ENCODE results near the gene ZKSCAN3. TPM values are rescaled to one million over a fixed set of nuclear protein-coding genes. Genes with fewer than 3 reads are reported as not detected.
"Not testable (repeated sequence)": the region's sequence is repeated elsewhere in the genome, so short reads cannot be mapped to it uniquely, and the experiment has no call there.

ZKSCAN3 gene
- polyA plus RNA-seq (2013, experiment 1 of 4) = 8.4 TPM
- 8.9 TPM for polyA plus RNA-seq (2013, experiment 2 of 4)
- 6.2 TPM for polyA plus RNA-seq (2013, experiment 3 of 4)
- polyA plus RNA-seq (2013, experiment 4 of 4) = 7.1 TPM

DNA sequence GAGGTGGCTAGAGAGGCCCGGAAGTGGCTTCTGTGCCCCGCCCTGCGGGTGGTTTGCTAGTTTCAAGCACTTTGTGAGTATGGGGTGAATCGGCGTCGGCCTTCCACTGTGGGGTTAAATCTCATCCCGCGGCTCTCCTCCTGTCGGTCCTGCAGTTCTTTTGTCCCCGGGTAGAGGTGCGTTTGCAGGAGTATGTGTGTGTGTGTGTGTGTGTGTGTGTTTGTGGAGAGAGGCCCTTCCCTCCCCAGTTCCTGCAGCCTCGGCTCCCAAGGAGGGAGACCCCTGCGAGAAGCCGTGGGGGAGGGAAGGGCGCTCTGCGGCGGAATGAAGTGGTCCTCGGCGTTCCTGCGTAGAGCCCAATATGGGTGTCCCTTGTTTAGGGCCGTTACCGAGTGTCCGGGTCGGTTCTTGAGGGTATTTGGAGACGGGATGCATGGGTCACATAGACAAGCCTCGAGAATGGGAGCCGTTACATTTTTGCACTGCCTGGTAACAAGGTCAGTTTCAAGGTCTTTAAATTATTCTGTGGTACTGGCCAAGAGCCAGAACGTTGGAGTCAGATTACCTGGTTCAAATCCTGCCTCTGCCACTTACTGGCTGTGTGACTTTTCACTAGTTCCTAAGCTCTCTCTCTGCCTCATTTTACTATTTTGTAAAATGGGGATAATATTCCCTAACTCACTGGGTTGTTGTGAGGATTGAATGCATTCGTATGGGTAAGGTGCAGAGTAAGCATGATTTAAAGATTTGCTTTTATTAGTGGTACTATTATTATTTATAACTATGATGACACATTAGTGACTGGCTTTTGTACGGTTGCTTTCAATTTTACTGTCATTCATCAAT lies at the start of gene ZKSCAN3:
Gene ZKSCAN3, plus strand, starts transcription at position 56 of the 846 bp plus-strand sequence. CDS start 9,640 bp downstream, outside the sequence.
- no peaks in the 10 kb centered on the region for H3K9me3 ChIP-seq (ENCODE audit: control insufficient read depth, low read length)
- peak within 1 kb of the TSS; percentile 76 for H3K4me3 ChIP-seq (ENCODE audit: insufficient read depth, low read depth, low read length)
- WGBS, 2 experiments = 1 to 3% methylated on average over 28 to 29 of the region's 30 CpGs
- H3K36me3 ChIP-seq (ENCODE audit: control insufficient read depth, insufficient read depth, low read length) = no peaks in the 10 kb centered on the region
- peak within 1 kb of the TSS; percentile 48 for H3K27ac ChIP-seq (ENCODE audit: insufficient read depth, low read depth, low read length, poor library complexity, severe bottlenecking)
- peaks cover 4% of the 10 kb centered on the region for H3K4me1 ChIP-seq (ENCODE audit: control insufficient read depth, insufficient read depth, low read length)
- peaks cover 15% of the 10 kb centered on the region for H3K27me3 ChIP-seq (ENCODE audit: control insufficient read depth, insufficient read depth, low read length, poor library complexity, severe bottlenecking)

DNA sequence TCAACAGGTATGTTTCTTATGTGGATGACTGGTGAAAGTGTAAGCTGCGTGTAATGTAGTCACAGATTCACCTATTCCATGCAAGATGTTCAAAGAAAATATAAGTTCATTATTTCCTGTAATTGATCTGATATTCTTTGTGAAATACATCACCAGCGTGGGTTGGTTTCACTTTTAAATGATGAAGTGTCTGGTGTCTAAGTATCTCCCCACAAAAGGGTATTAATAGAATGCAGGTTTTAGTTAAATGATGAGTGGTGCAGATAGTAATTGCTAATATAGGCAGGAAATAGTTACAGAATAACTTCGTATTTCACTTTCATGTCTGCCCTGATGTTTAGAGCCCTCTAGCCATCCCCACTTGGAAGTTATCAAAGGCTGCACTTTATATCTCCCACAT lies 46.2 kb upstream of the ZKSCAN3 start:
- Histone ChIP-seq H3K9me3 (ENCODE audit: control insufficient read depth, low read length) (no peaks in the 10 kb centered on the region), H3K36me3 (ENCODE audit: control insufficient read depth, insufficient read depth, low read length) (peaks cover 9% of the 10 kb centered on the region), H3K4me3 (ENCODE audit: insufficient read depth, low read depth, low read length) (no peak overlapping the region), H3K27me3 (ENCODE audit: control insufficient read depth, insufficient read depth, low read length, poor library complexity, severe bottlenecking) (no peaks in the 10 kb centered on the region), H3K27ac (ENCODE audit: insufficient read depth, low read depth, low read length, poor library complexity, severe bottlenecking) (no peak overlapping the region), H3K4me1 (ENCODE audit: control insufficient read depth, insufficient read depth, low read length) (no peaks in the 10 kb centered on the region)
- WGBS, 2 experiments = 98 to 100% methylated on average over 2 to 3 of the region's 3 CpGs

DNA sequence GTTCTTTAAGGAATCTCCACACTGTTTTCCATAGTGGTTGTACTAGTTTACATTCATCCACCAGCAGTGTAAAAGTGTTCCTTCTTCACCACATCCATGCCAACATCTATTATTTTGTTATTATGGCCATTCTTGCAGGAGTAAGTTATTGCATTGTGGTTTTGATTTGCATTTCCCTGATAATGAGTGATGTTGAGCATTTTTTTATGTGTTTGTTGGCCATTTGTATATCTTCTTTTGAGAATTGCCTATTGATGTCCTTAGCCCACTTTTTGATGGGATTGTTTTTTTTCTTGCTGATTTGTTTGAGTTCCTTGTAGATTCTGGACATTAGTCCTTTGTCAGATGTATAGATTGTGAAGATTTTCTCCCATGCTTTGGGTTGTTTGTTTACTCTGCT lies 43.4 kb upstream of the ZKSCAN3 start:
- not testable (repeated sequence) for H3K4me1 ChIP-seq (ENCODE audit: control insufficient read depth, insufficient read depth, low read length); H3K9me3 ChIP-seq (ENCODE audit: control insufficient read depth, low read length); H3K36me3 ChIP-seq (ENCODE audit: control insufficient read depth, insufficient read depth, low read length); H3K27ac ChIP-seq (ENCODE audit: insufficient read depth, low read depth, low read length, poor library complexity, severe bottlenecking); H3K4me3 ChIP-seq (ENCODE audit: insufficient read depth, low read depth, low read length); H3K27me3 ChIP-seq (ENCODE audit: control insufficient read depth, insufficient read depth, low read length, poor library complexity, severe bottlenecking)

DNA sequence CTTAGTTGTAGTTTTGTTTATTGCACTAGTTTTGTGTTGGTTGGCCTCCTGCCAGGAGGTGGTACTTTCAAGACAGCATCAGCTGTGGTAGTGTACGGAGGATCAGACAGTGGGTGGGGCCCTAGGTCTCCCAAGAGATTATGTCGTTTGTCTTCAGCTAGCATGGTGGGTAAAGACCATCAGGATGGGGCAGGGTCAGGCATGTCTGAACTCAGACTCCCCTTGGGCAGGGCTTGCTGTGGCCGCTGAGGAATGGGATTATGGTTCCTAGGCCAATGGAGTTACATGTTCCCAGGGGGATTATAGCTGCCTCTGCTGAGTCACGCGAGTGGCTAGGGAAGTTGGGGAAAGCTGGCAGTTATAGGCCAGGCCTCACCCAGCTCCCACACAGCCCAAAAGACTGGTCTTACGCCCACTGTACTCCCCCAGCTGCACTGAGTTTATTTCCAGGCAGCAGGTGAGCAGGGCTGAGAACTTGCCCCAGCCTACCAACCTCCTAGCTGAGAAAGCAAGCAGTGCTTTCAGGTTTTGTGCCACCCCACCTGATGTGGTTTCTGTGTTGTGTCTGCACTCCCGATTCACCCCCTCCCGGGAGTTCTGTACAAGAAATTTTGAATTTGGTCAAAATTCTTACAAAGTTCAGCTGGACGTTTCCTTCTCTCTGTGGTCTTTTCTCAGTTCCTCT lies 38.5 kb upstream of the ZKSCAN3 start:
- Histone ChIP-seq H3K27ac (ENCODE audit: insufficient read depth, low read depth, low read length, poor library complexity, severe bottlenecking) (no peak overlapping the region), H3K36me3 (ENCODE audit: control insufficient read depth, insufficient read depth, low read length) (no peaks in the 10 kb centered on the region), H3K27me3 (ENCODE audit: control insufficient read depth, insufficient read depth, low read length, poor library complexity, severe bottlenecking) (no peaks in the 10 kb centered on the region), H3K4me1 (ENCODE audit: control insufficient read depth, insufficient read depth, low read length) (no peaks in the 10 kb centered on the region), H3K9me3 (ENCODE audit: control insufficient read depth, low read length) (no peaks in the 10 kb centered on the region), H3K4me3 (ENCODE audit: insufficient read depth, low read depth, low read length) (no peak overlapping the region)
- 82 to 84% methylated on average over 9 of the region's 9 CpGs for WGBS, 2 experiments

DNA sequence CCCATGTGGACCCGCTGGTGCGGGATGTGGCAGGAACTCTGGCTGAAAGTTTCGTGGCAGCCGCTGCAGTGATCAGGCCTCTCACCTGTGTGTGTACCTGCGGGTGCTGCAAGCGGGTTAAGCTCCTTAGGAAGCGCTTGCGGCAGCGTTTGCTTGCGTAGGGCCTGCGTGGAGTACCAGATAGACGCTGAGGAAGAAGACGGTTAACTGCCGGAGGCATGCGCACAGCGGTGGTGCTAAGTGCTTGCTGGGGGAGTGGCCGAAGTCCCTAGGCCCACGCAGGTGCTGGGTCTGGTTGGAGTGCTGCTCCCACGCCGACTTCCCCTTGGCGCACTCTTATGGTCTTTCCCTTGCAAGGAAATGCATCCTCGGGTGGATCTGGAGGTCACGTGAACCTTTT lies 36.8 kb upstream of the ZKSCAN3 start:
- H3K9me3 ChIP-seq (ENCODE audit: control insufficient read depth, low read length) = no peaks in the 10 kb centered on the region
- no peaks in the 10 kb centered on the region for H3K4me1 ChIP-seq (ENCODE audit: control insufficient read depth, insufficient read depth, low read length)
- no peaks in the 10 kb centered on the region for H3K36me3 ChIP-seq (ENCODE audit: control insufficient read depth, insufficient read depth, low read length)
- H3K27ac ChIP-seq (ENCODE audit: insufficient read depth, low read depth, low read length, poor library complexity, severe bottlenecking) = no peak overlapping the region
- 95% methylated on average over 23 of the region's 23 CpGs for WGBS, 2 experiments
- H3K27me3 ChIP-seq (ENCODE audit: control insufficient read depth, insufficient read depth, low read length, poor library complexity, severe bottlenecking) = no peaks in the 10 kb centered on the region
- no peak overlapping the region for H3K4me3 ChIP-seq (ENCODE audit: insufficient read depth, low read depth, low read length)

DNA sequence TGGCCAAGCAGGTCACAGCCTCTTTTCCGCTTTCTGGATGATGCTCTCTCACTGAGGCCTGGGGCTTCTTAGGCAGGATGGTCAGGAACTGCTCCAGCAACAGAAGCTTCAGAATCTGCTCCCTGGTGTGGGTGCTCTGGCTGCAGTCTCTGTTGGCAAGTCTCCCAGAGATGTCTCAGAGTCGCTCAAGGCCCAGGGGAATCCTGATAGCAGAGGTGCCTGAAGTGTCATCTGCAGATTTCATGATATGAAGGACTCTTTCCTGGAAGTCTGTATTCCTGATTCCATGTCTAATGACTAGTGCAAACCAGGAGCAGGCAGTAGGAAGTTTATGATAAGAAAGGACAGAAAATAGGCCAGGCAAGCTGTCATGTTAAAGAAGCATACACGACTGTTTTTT lies 34.1 kb upstream of the ZKSCAN3 start:
- Histone ChIP-seq H3K9me3 (ENCODE audit: control insufficient read depth, low read length) (no peaks in the 10 kb centered on the region), H3K27ac (ENCODE audit: insufficient read depth, low read depth, low read length, poor library complexity, severe bottlenecking) (no peak overlapping the region), H3K36me3 (ENCODE audit: control insufficient read depth, insufficient read depth, low read length) (no peaks in the 10 kb centered on the region), H3K4me1 (ENCODE audit: control insufficient read depth, insufficient read depth, low read length) (no peaks in the 10 kb centered on the region), H3K27me3 (ENCODE audit: control insufficient read depth, insufficient read depth, low read length, poor library complexity, severe bottlenecking) (no peaks in the 10 kb centered on the region), H3K4me3 (ENCODE audit: insufficient read depth, low read depth, low read length) (no peak overlapping the region)
- 91% methylated on average over 3 of the region's 3 CpGs for WGBS, 2 experiments

DNA sequence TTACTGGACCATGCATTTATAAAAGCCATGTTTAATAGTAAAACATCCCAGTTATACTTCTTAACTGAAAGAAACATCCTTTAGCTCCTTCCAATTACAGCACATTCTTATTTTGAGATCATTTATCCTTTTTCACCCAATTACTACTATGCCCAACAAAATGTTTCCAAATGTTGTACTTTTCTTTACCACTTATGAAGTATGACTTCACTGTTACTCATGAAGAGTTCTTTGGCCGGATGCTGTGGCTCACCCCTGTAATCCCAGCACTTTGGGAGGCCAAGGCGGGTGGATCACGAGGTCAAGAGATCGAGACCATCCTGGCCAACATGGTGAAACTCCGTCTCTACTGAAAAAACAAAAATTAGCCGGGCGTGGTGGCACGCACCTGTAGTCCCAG lies 31.9 kb upstream of the ZKSCAN3 start:
- H3K27ac ChIP-seq (ENCODE audit: insufficient read depth, low read depth, low read length, poor library complexity, severe bottlenecking); H3K27me3 ChIP-seq (ENCODE audit: control insufficient read depth, insufficient read depth, low read length, poor library complexity, severe bottlenecking); H3K9me3 ChIP-seq (ENCODE audit: control insufficient read depth, low read length); H3K4me1 ChIP-seq (ENCODE audit: control insufficient read depth, insufficient read depth, low read length); H3K4me3 ChIP-seq (ENCODE audit: insufficient read depth, low read depth, low read length); H3K36me3 ChIP-seq (ENCODE audit: control insufficient read depth, insufficient read depth, low read length): not testable (repeated sequence)
- 92 to 96% methylated on average over 8 of the region's 8 CpGs for WGBS, 2 experiments

DNA sequence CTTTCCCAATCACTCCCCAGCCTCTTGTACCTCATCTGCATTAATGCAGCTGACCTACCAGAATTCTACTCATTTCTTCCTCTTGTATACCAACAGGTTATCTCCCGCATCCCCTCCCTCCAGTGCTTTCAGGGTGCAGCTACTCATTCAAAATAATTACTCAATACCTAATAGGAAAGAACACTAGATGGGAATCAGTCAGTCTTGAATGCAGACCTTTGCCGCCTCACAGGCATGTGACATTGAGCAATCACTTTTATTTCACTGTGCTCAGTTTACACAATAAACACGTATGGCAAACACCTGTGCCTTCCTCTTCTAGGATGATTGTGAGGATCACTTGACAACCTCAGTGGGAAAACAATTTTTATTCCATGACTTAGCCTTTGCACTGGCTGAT lies 27.1 kb upstream of the ZKSCAN3 start:
- H3K4me1 ChIP-seq (ENCODE audit: control insufficient read depth, insufficient read depth, low read length) = no peaks in the 10 kb centered on the region
- no peaks in the 10 kb centered on the region for H3K27me3 ChIP-seq (ENCODE audit: control insufficient read depth, insufficient read depth, low read length, poor library complexity, severe bottlenecking)
- WGBS, 2 experiments = 90 to 92% methylated on average over 3 of the region's 3 CpGs
- peaks cover 13% of the 10 kb centered on the region for H3K9me3 ChIP-seq (ENCODE audit: control insufficient read depth, low read length)
- H3K4me3 ChIP-seq (ENCODE audit: insufficient read depth, low read depth, low read length) = no peak overlapping the region
- no peak overlapping the region for H3K27ac ChIP-seq (ENCODE audit: insufficient read depth, low read depth, low read length, poor library complexity, severe bottlenecking)
- H3K36me3 ChIP-seq (ENCODE audit: control insufficient read depth, insufficient read depth, low read length) = peaks cover 27% of the 10 kb centered on the region

DNA sequence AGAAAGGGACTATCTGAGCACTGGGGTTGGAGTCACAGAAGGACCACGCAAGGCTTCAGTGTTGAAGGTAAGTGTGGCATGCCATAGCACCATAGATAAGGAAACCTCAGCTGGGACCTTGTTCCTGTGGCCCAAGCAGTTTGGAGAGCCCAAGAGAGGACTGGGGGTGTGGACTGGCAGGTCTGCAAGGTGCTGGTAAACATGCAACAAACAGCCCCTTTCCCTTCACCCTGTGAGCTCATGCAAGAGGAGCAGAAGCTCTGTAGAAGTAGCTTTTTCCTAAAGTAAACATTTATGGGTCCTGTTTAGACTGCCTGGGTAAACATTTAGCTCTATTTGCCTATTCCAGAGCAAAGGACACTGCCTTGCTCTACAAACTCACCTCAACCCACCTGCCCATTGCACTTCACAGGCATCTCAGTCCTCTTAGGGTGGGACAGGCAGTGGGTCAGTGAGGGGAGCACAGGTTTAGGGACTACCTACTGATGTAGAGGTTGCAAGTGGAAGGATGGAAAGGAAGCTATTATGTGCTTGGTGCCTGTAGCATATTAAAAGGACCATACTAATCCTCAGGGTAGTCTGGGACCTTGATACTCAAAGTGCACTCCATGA lies 25.8 kb upstream of the ZKSCAN3 start:
- no peaks in the 10 kb centered on the region for H3K4me1 ChIP-seq (ENCODE audit: control insufficient read depth, insufficient read depth, low read length)
- H3K36me3 ChIP-seq (ENCODE audit: control insufficient read depth, insufficient read depth, low read length) = peaks cover 27% of the 10 kb centered on the region
- H3K27me3 ChIP-seq (ENCODE audit: control insufficient read depth, insufficient read depth, low read length, poor library complexity, severe bottlenecking) = no peaks in the 10 kb centered on the region
- H3K27ac ChIP-seq (ENCODE audit: insufficient read depth, low read depth, low read length, poor library complexity, severe bottlenecking) = no peak overlapping the region
- WGBS, 2 experiments = 95 to 96% methylated on average over 1 of the region's 1 CpG
- peaks cover 13% of the 10 kb centered on the region for H3K9me3 ChIP-seq (ENCODE audit: control insufficient read depth, low read length)
- H3K4me3 ChIP-seq (ENCODE audit: insufficient read depth, low read depth, low read length) = no peak overlapping the region

DNA sequence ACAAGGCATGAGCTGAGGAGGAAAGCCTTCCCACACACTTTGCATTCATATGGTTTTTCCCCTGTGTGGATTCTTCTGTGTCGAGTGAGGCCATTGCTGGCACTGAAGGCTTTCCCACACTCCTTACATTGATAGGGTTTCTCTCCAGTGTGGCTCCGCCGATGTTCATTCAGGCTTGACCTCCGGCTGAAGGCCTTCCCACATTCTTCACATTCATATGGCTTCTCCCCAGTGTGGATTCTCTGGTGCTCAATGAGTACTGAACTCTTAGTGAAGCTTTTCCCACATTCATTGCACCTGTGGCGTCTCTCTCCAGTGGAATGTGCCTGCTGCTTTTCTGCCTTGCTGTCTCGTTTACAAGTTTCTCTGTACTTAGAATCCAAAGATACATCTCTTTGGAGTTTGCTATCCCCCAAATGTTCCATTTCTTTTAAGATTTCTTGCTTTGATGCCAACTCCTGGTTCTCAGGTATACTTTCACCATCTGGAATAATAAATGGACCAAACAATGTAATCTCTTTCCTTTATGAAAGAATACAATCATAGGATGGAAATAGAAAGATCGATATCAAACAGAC lies 23.3 kb upstream of the ZKSCAN3 start:
- Histone ChIP-seq H3K27ac (ENCODE audit: insufficient read depth, low read depth, low read length, poor library complexity, severe bottlenecking) (no peak overlapping the region), H3K27me3 (ENCODE audit: control insufficient read depth, insufficient read depth, low read length, poor library complexity, severe bottlenecking) (no peaks in the 10 kb centered on the region), H3K4me3 (ENCODE audit: insufficient read depth, low read depth, low read length) (no peak overlapping the region), H3K36me3 (ENCODE audit: control insufficient read depth, insufficient read depth, low read length) (peaks cover 27% of the 10 kb centered on the region), H3K4me1 (ENCODE audit: control insufficient read depth, insufficient read depth, low read length) (no peaks in the 10 kb centered on the region), H3K9me3 (ENCODE audit: control insufficient read depth, low read length) (peaks cover 13% of the 10 kb centered on the region)
- WGBS, 2 experiments = 92 to 93% methylated on average over 7 of the region's 7 CpGs

All from ectodermal cell (in vitro differentiated cells).